Hypothalamus (tissue), 51 donors: ENCODE results near the gene C1QTNF7.
A peak's percentile ranks its signal among the peaks of the same experiment; 100 is the strongest.

Experiments
- DNase-seq, 51 donors: peaks; one replicate each; lab custom pipeline; 2025; lab: John Stamatoyannopoulos, UW

Gene C1QTNF7

DNA sequence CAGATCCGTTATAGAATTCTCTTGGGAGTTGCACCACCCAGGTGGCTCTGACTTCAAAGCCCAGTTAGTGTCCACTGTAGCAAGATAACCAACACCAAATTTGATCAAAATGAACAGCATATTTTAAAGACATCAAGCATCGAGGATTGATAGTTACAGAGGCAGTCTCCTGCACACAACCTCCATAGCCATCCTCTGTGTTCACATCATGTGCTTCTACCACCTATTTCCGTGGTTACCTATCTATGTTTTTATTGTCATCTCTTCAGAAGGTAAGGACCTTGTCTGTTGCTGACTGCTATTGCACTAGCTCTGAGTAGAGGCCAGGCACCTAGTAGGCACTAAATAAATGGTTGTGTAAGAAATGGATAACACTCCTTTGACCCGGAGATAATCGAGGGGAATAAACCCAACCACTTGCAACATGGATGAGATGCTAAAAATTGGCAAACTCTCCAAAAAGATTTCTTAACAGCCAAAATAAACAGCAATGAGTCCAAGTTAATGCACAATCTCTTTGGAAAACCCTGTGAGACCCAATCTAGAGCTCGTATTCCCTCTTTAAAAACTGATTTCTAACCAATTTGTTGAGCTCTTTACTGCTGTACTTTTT is 14.7 kb upstream of the C1QTNF7 start:
- DNase-seq = no peak

DNA sequence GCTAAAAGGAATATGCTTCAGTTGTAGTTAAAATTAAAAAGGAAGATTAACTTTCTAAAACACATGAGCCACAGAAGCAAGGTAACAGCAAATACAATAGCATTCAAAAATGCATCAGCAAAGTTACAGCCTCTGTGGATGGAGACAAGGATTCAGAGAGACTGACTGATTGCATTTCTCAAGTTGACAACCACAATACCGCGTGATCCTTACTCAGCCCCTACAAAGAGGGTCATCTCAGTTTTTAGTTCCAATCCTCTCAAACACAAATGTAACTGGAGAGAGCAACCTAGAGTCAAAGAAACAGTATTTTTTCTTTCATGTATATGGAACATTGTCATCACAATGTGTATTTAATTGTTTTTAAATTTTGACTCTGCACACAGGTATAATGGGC is 14.2 kb upstream of the C1QTNF7 start:
- no peak for DNase-seq

GRCh38 chr4:15414551-15415091 is 13.2 kb upstream of the C1QTNF7 start:
- DNase-seq = peak in 1 of 51 donors; percentile 13

DNA sequence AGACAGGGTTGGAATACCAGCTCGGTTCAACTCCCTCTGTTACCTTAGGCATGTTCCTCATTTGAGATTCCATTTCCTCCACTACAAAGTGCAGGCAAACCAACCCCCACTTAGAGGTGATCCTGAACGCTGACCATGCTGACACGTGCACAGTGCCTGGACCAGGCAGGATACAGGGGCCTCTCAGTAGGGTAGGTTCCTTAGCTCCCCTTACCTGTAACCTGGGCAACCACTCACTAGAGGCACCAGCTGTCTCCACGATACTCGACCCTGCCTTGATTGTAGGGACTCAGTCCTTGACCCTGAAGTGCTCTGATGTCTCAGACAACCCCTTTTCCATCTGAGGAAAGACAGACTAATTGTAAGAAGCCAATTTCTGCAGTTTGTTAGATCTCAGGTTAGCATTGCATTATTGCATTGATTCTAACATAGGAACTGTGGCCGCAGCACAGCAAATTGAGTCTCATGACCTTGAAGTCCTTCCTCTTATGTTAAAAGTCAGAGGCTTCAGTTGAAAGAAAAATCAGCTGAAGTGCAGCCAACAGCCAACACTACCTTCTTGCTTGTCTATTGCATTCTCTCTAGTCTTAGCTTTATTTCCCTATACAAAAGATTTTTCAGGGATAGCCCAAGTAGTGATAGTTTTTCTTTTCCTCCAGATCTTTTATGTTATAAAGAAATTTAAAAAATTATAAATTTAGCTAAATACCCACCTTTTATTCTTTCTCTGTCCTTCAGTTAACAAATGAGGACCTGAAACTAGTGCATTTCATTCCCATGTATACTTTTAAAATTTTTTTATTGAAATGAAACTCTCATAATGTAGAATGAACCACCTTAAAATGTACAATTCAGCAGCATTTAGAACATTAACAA is 11.2 kb upstream of the C1QTNF7 start:
- no peak for DNase-seq

- DNase-seq = no peak
Measured at GRCh38 chr4:15417233-15417660, 10.6 kb upstream of the C1QTNF7 start.

DNA sequence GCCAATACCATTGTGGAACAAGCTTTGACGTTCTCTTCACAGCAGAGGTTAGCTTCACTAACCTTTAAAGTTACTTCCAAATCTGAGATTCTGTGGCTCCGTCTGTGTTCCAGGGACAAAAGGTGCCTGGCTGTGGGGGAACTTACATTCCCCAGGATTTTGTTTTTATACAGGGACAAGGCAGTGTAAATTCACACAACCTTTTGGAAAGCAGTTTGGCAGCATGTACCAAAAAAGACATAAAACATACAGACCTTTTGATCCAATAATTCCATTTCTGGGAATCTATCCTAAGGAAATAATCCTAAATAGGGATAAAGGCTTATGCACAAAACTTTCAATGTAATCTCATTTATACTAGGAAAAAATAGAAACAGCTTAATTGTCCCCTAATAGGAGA is 8.9 kb upstream of the C1QTNF7 start:
- DNase-seq = no peak

DNA sequence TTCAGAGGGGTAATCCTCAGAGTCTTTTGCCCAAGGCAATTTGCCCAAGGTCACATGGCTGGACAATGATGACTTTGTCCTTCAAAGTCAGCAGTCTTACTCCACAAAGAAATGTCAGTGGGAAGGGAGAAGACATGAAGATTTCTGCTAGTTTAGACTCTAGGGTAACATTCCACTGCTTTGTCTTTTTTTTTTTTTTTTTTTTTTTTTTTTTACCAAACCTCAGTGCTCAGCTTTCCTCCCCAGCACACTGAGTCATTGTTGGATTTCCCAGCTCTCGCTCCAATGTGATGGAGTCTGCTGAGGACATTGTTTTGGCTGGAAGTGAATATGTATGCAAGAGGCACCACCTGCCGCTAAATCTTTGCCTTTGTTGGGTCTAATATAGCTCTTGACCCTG is 7.2 kb upstream of the C1QTNF7 start:
- peak in 10 of 51 donors; percentile 3 to 27 (median 12) for DNase-seq

DNA sequence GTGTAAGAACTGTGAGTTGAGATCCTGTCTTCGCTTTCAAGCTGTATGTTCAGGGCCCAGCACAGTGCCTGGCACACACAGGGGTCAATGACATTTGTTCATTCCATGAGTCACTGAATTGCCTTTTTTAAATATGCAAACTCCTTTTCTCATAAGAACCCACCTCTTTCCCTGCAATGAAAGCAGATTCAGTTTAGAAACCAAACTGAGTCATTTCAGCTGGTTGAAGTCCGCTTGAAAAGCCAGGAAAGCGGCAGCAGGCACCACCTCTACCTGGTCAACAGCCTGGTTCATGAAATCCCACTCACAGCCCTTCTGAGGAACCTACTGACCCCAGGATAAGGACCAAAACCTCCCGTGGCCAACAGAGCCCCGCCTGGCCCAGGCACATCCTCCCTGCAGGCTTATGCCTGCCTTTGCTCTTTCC is 4.5 kb upstream of the C1QTNF7 start:
- no peak for DNase-seq

DNA sequence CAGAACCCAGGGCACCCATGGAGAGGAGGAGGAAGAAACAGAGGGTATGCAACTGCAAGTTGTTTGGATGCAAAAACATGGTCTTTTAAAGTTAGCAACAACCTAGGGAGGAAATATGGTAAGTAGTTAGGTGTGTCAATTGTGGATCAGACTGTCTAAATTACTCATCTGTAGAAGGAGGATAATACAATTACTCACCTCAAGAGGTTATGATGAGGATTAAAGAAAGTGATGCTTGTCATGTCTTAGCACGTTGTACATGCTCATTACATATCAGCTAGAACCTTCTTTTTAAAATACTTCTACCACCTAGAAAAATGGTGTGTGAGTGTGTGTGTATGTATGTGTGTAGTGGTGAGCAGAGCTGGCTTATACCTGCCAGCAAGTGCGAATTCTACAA is 2.3 kb upstream of the C1QTNF7 start:
- no peak for DNase-seq

DNA sequence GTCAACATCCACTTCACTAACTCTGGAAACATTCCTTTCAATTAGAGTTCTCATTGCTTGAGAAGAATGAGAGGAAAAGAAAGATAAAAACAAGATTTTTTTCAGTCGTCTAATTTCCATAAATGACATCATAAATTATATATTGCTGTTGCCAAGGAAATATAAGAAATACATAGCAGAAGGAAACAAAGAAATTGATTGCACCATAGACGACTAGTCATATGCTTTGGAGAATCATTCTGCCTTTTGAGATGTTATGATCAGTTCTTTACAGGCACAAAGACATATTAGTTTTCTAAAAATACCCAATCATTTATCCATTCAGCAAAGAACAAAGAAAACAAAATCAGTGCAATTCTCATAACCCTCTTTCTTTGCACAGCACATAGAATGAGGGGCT is 672 bp upstream of the C1QTNF7 start:
- no peak for DNase-seq

GRCh38 chr4:15428611-15429010 is 778 bp downstream of the C1QTNF7 start:
- DNase-seq = peak in 1 of 51 donors; percentile 18

GRCh38 chr4:15434091-15434490 is 6.3 kb downstream of the C1QTNF7 start:
- no peak for DNase-seq

DNA sequence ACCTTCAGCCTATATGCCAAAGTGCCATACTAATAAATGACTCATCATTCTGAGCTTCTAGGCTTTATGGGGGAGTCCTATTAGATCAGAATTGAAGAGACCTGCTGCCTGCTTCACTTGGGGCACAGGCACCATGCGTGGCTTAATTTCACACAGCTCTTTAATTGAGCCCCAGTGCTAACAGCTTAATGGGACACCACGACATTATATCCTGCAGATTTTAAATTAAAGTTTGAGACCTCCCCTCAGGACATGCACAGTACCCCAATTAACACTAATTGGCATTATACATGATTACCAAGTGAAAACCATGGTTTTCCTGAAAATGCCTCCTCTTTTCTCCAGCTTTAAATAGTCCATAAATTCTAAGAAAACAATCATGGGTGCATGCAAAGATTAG is 6.8 kb downstream of the C1QTNF7 start:
- DNase-seq = no peak

DNA sequence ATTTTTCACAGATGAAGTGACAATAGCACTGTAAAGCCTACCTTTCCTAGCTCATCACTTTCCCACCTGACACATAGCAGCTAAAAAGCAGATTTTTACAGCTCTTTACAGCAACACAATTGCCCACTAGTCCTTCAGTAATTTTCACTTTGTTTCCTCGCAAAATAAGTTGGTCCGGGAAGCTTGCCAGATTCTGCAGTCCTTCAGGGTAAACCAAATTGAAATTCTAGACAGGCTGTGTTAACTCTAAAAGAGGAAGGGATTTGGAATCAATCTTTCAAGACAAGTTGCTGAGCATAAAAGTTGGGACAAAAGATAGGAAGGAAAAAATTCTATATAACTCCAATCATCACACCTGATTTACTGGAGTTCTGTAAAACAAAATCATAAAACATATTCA is 8.7 kb downstream of the C1QTNF7 start:
- peak in 26 of 51 donors; percentile 5 to 68 (median 21) for DNase-seq

GRCh38 chr4:15438939-15439524 is 11.2 kb downstream of the C1QTNF7 start:
- no peak for DNase-seq

DNA sequence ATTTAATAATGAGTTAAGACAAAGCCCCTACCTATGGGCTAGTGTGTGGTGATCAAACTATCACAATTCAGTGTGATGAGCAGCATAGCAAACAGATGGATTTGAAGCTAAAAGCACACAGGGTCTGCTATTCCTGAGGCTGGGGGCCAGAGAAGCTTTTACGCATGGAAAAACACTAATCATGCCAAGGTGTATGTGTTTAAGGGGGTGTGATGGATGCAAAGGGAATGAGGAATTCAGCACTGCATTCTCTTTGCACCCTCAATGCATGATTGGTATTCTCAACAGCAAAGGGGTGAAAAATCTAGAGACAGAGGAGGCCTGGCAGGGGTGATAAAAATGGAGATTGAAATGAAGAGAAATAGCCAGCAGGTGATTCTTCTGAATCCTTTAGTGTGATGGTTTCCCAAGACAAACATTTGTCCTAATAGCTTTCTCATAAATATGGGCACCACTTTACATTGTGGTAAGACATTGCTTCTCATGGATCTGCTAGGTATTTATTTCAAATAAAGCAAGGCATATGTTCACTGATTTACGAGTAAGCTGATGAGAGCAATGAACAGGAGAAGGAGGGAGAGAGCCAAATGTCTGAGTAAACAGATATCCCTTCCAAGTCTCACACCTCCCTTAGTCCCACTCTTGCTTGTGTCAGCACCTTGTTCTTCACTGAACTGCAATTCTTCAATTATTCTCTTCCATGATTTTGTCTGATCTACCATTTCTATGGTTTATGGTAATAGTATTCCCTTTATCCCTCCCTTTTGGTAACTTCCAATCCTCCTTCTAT is 15.7 kb downstream of the C1QTNF7 start:
- no peak for DNase-seq

- no peak for DNase-seq
Measured at GRCh38 chr4:15444276-15444675, 16.4 kb downstream of the C1QTNF7 start.

DNA sequence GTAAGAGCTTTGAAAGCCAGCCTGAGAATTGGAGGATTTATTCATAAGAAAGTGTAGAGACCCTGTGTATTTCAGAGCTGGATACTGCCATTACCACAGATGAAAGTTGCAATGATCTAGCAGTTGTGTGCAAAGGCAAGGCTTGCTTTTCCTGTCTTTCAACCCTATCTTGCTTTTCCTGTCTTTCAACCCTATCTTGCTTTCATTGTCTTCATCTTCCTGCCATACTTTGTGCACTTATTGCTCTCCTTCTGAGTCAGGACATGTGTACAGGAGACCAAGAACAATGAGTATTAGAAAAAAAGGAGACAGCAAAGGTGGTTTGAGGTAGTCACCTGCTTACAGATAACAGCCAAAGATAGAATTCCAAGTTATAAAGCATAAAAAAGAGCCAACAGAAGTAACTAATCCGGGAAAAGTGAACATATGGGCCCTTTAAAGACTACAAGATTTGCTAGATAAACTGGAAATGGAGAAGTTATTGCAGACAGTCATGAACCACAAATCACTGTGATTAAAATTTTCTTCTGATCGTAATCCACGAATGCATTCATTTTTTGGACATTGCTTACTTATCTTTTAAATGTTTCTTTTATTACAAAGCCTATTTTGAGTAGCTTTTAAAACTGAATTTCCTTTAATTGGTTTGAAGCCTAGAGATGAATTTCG is 17.2 kb downstream of the C1QTNF7 start:
- no peak for DNase-seq

DNA sequence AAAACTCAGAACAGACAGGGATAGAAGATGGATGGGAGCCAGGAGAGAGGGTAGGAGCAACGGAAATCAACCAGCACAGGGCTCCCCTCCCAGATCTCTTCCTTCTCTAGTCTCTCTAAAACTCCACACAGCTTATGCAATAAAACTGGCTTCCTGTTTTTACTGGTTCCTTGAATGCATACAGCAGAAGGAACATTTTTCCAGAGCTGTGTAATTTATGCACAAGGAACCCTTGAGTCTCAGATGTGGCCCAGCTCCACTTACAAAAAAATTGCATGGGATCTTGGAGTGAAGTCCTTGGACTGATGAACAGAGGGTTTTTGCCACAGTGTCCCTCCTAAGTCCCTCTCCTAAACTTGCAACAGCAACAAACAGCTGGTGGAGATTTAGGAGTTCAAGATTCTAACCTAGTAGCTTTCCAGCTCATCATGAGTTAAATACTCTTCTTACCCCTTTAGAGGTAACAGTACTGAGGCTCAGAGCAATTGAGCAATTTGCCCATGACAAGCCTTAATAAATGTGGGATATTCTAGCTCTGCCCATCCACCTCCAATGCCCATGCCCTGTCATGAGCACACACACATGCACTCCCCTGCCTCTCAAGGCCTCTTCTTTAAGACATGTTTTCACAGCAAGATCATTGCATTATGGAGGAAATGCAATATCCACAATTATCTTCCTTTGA is 23.5 kb downstream of the C1QTNF7 start:
- no peak for DNase-seq
